Hair follicular keratinocyte (primary cell): ENCODE data around the gene DUS4L. TPM values are rescaled to one million over a fixed set of nuclear protein-coding genes. Genes with fewer than 3 reads are reported as not detected.

Source experiments
- total RNA-seq: library from RNA; depleted of rRNA; stranded (reverse); fragments of >200 nt; gene quantifications from 2 replicates; pipeline ENCODE4 v1.2.3, GENCODE V29; 2015

DUS4L gene, protein sequence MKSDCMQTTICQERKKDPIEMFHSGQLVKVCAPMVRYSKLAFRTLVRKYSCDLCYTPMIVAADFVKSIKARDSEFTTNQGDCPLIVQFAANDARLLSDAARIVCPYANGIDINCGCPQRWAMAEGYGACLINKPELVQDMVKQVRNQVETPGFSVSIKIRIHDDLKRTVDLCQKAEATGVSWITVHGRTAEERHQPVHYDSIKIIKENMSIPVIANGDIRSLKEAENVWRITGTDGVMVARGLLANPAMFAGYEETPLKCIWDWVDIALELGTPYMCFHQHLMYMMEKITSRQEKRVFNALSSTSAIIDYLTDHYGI
- total RNA-seq = 9.9 and 12.4 TPM in 2 replicates

GRCh38 chr7:107563775-107564552, at the start of gene DUS4L, which contains the start of gene COG5:
Gene DUS4L, plus strand, starts transcription at chr7:107563971. Its CDS starts 3,100 bp downstream, at chr7:107567071.
Gene COG5, minus strand, starts transcription at chr7:107563920. Its CDS starts 24 bp downstream, at chr7:107563896.

DNA sequence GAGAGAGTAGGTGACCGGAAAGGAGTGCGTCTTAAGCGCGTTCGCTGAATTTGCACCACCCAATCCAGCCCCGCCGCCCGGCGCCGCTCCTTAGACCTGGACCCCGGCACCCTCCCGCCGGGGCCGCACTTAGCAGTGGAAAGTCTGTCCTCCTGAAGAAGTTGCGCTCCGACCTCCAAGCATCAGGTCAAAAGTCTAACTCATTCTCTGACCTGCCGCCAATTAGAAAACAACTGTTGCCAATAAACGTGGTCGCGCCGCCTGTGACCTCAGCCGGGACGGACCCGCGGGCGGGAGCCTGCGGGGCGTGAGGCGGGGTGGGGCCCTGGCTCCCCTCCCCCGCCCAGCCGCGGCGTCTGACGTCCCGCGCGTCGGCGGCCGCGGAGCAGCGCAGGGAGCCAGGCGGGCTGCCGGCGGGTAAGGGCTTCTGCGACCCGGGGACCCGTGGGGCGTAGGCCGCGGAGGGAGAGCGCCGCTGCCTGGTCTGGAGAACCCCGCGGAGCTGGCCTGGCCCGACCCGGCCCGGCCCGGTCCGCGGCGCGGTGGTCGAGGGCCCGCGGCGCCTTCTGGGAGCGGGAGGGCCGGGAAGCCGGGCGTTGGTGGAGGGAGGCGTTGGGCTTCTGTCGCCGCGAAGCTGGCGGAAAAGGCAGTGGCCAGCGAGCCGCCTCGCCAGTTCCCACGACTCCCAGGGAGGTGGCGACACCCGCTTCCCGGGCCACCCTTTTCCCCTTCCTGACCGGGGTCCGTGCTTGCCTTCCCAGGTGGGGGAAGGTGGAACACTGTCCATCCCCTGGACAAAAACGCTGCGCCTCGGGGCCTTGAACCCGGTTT, 16.3 kb downstream of the DUS4L start, which contains the start of gene BCAP29:
TSS of gene BCAP29 (plus strand) at position 362 of the 831 bp plus-strand sequence. CDS start 527 bp downstream, outside the sequence.

Other genes with a start within 250 kb of the DUS4L start
- gene GPR22, start 93.9 kb upstream of the DUS4L start, total RNA-seq = not detected in 2 replicates
- gene COG5, start 51 bp upstream of the DUS4L start, total RNA-seq = 40.1 and 50.3 TPM in 2 replicates
- gene BCAP29, start 16.3 kb downstream of the DUS4L start, total RNA-seq = 114 and 132 TPM in 2 replicates
- gene SLC26A4, start 96.9 kb downstream of the DUS4L start, total RNA-seq = 0.08 and 0.62 TPM in 2 replicates
- 18.7 and 23.7 TPM in 2 replicates for gene CBLL1, start 180.2 kb downstream of the DUS4L start, total RNA-seq
- gene SLC26A3, start 239.3 kb downstream of the DUS4L start, total RNA-seq = not detected in 2 replicates